HUES64 (cell line): ENCODE data around the gene NCK2.

Source experiments
- H3K27ac ChIP-seq: 2 replicates; pipeline ENCODE4 v1.7.0; 2013; ENCODE audit warnings: low read depth, low read length, inconsistent platforms
- H3K27me3 ChIP-seq: 2 replicates; pipeline ENCODE4 v1.6.1; 2013; ENCODE audit warnings: mild to moderate bottlenecking, low read length; ENCODE audit not compliant: insufficient read depth
- H3K36me3 ChIP-seq: 2 replicates; pipeline ENCODE4 v1.6.1; 2013; ENCODE audit warnings: mild to moderate bottlenecking, low read length; ENCODE audit not compliant: insufficient read depth
- H3K4me1 ChIP-seq: 2 replicates; pipeline ENCODE4 v1.6.1; 2013; ENCODE audit warnings: mild to moderate bottlenecking, low read length, moderate library complexity; ENCODE audit not compliant: insufficient read depth
- H3K4me3 ChIP-seq: 2 replicates; pipeline ENCODE4 v1.5.1; 2013; ENCODE audit warnings: mild to moderate bottlenecking, low read length, moderate library complexity
- H3K9ac ChIP-seq: 2 replicates; pipeline ENCODE4 v1.6.1; 2013; ENCODE audit warnings: mild to moderate bottlenecking, low read depth, low read length
- H3K9me3 ChIP-seq: 2 replicates; pipeline ENCODE4 v1.6.1; 2013; ENCODE audit warnings: low read depth, low read length; ENCODE audit not compliant: insufficient read depth
- WGBS: fragments of 150-250, 120-280 bp; methylation state at CpG from one replicate; pipeline ENCODE4 v1.1.7; 2013; ENCODE audit warnings: missing lambda C conversion rate; 5-methylcytosine and 5-hydroxymethylcytosine counted together

NCK2 gene

DNA sequence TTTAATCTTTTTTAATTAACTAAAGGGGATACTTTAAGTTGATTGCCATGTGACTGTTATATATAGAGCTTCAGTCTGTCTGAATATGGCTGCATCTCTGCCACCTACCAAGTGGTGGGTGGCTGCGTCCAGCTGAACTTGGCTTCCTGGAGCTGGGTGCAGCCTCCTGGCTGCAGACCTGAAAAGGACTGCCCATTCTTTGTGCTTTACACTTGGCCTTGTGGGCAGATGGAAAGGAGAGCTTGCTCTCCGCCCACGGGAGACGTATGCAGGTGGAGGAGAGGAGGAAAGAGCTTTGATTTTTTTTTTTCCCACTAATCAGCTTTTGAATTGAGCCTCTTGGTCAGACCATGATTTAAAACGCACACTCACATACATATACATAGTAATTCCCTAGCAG is 34.7 kb downstream of the NCK2 start:
- Histone ChIP-seq H3K27me3 (no peaks in the 10 kb centered on the region), H3K36me3 (no peaks in the 10 kb centered on the region), H3K9me3 (no peaks in the 10 kb centered on the region), H3K27ac (no peak overlapping the region), H3K4me3 (no peak overlapping the region), H3K9ac (no peak overlapping the region), H3K4me1 (peaks cover 19% of the 10 kb centered on the region)
- 80% methylated on average over 4 of the region's 5 CpGs for WGBS

DNA sequence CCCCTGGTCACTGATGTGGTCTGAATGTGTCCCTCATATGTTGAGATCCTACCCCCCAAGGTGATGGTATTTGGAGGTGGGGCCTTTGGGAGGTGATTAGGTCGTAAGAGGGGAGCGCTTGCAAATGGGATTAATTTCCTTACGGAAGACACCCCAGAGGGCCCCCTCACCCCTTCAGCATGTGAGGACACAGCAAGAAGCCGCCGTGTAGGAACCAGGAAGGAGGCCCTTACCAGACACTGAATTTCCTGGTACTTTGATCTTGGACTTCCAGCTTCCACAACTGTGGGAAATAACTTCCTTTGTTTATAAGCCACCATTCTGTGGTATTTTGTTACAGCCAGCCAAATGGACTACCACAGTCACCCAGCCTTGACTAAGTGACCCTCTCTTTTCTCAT is 35.9 kb downstream of the NCK2 start:
- peaks cover 12% of the 10 kb centered on the region for H3K4me1 ChIP-seq
- H3K27me3 ChIP-seq: no peaks in the 10 kb centered on the region
- H3K9me3 ChIP-seq: no peaks in the 10 kb centered on the region
- H3K9ac ChIP-seq: no peak overlapping the region
- 89% methylated on average over 5 of the region's 5 CpGs for WGBS
- no peaks in the 10 kb centered on the region for H3K36me3 ChIP-seq
- no peak overlapping the region for H3K4me3 ChIP-seq
- no peak overlapping the region for H3K27ac ChIP-seq

DNA sequence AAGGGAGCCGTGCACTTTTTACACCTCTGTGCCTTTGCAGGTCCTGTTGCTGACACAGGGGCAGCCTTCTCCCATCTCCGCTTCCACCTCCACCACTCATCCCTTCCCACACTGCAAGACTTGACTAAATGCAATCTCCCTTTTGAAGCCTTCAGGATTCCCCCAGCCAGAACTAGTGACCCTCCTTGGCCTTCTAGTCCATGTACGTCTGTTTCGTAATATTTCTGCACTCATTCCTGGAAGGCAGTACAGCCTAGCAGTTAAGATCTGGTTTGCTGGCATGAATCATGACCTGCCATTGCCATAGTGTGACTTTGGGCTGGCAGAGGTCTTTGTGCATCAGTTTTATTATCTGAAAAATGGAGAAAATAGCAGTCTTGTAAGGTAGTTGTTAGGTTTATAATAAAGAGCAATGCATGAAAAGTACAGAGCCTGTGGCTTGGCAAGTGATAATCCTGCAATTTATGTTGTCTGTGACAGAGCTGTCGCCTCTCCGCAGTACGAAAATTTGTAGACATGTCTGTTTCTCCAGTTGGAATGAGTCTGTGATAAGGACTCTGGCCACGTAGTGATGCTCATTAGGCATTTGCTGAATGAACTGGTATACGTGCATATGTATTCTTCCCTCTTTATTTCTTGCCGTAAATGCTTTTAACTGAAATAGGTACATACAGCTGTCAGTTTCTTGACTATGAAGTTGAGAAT is 36.7 kb downstream of the NCK2 start:
- Histone ChIP-seq H3K9ac (no peak overlapping the region), H3K9me3 (no peaks in the 10 kb centered on the region), H3K27me3 (no peaks in the 10 kb centered on the region), H3K36me3 (no peaks in the 10 kb centered on the region), H3K4me3 (no peak overlapping the region), H3K4me1 (peaks cover 5% of the 10 kb centered on the region; the same call in 1 of the 2 replicates), H3K27ac (no peak overlapping the region)
- 91% methylated on average over 10 of the region's 10 CpGs for WGBS

DNA sequence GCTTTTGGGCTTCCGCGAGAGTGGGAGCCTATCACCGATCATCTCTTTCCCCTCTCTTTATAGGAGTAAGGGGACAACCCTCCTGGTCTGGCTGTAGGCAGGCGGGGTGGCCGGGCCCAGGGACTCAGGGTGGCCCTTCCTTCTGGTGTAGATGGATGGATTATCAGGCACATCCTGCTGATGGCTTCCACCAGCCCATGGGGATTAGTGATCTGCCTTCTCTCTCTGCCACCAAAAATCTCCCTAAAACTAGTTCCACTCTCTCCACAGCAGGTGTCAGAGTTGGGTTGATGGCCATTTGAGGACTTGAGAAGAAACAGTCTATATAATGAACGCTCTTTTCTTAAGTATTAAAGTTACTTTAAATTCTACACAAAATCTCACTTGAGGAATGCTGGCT is 37.4 kb downstream of the NCK2 start:
- Histone ChIP-seq H3K27me3 (no peaks in the 10 kb centered on the region), H3K9ac (no peak overlapping the region), H3K27ac (no peak overlapping the region), H3K4me3 (no peak overlapping the region), H3K9me3 (no peaks in the 10 kb centered on the region), H3K36me3 (no peaks in the 10 kb centered on the region), H3K4me1 (peaks cover 5% of the 10 kb centered on the region; the same call in 1 of the 2 replicates)
- 95% methylated on average over 5 of the region's 6 CpGs for WGBS

DNA sequence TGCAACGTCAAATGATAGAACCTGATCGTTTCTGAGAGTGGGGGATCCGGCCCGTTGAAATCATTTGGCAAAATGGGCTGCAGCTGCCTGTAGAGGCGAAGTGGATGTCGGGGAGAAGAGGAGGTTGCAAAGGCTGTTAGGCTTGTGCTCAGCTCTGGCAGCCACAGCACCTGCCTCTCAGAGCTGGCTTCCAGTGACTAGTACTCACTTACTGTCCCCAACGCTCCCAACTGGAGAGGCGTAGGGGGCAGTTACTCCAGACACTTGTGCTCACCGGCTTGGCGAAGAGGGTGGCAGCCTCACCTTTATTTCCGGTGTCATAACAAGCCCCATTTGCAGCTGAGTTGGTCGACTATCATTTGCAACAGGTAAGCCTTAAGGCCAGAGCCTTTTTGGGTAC is 37.9 kb downstream of the NCK2 start:
- Histone ChIP-seq H3K9me3 (no peaks in the 10 kb centered on the region), H3K27ac (no peak overlapping the region), H3K4me1 (peaks cover 5% of the 10 kb centered on the region; the same call in 1 of the 2 replicates), H3K4me3 (no peak overlapping the region), H3K27me3 (no peaks in the 10 kb centered on the region), H3K36me3 (no peaks in the 10 kb centered on the region), H3K9ac (no peak overlapping the region)
- WGBS: 95% methylated on average over 12 of the region's 12 CpGs

DNA sequence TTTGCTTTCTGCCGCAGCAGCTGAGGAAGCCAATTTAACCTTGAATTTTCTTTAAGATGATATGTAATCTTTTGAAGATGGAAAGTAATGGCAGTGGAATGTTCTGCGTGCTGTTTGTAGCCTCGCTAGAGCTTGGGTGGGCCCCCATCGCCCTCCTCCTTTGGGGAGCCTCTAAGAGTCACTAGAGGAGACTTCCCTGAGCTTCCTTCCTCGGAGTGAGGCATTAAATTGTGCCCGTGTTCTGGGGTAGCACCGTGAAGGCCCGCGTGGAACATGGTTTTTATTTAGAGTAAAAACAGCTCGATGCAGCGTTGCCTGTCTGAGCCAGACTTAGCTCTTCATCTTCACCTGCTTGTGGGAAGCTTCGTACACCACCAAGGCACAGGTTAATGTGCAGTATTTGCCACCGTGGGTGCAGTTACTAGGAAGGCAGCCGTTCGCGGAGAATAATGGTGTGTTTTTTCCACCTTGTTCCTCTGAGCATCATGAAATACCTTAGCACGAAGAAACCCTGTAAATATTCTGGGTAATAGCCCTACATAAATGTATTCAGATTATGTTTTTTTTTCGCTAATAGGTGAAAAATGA is 38.5 kb downstream of the NCK2 start:
- Histone ChIP-seq H3K9me3 (no peaks in the 10 kb centered on the region), H3K27me3 (no peaks in the 10 kb centered on the region), H3K4me1 (peaks cover 6% of the 10 kb centered on the region; the same call in 1 of the 2 replicates), H3K4me3 (no peak overlapping the region), H3K27ac (no peak overlapping the region), H3K9ac (no peak overlapping the region), H3K36me3 (no peaks in the 10 kb centered on the region)
- 93% methylated on average over 17 of the region's 18 CpGs for WGBS

DNA sequence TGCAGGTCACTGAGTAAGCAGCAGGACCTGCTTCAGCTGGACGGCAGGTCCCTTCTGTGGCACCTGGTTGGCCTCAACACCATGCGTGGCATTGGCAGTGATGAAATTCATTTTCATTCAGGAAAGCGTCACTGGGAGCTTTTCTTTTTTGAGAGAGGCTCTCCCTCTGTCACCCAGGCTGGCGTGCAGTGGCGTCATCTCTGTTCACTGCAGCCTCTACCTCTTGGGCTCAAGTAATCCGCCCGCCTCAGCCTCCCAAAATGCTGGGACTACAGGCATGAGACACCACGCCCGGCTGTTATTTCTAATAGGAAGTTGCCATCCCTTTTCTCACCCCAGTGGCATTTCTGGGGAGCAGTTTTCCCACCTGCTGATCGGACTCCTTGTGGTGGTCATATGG is 39.3 kb downstream of the NCK2 start:
- H3K27me3 ChIP-seq: no peaks in the 10 kb centered on the region
- WGBS: 86% methylated on average over 10 of the region's 10 CpGs
- H3K9ac ChIP-seq: no peak overlapping the region

DNA sequence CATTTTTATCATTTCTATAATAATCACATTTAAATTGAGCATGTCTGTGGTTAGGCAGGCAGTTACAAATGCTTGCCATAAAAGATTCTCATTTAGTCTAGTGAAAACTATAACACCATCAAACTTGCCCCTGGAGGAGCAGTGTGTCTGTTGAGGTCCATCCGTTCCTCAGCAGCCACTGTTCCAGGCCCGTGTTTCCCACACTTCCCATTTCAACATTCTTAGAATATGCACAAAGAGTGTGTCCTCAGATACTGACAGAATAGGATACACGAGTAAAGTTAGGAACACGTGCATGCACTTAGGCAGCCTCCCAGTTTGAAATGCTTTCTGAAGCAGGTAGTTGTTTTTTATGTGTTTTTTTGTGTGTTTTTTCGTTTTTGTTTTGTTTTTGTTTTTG is 39.9 kb downstream of the NCK2 start:
- H3K27ac ChIP-seq: no peak overlapping the region
- no peaks in the 10 kb centered on the region for H3K9me3 ChIP-seq
- H3K36me3 ChIP-seq: no peaks in the 10 kb centered on the region
- H3K4me1 ChIP-seq: peaks cover 4% of the 10 kb centered on the region; the same call in 1 of the 2 replicates
- H3K9ac ChIP-seq: no peak overlapping the region
- 91% methylated on average over 5 of the region's 5 CpGs for WGBS
- no peaks in the 10 kb centered on the region for H3K27me3 ChIP-seq
- no peak overlapping the region for H3K4me3 ChIP-seq

More for the DNA sequence above, 39.3 kb downstream of the NCK2 start:
- H3K9me3 ChIP-seq: no peaks in the 10 kb centered on the region
- H3K4me3 ChIP-seq: no peak overlapping the region
- H3K27ac ChIP-seq: no peak overlapping the region
- no peaks in the 10 kb centered on the region for H3K36me3 ChIP-seq
- H3K4me1 ChIP-seq: peaks cover 8% of the 10 kb centered on the region; the same call in 1 of the 2 replicates

DNA sequence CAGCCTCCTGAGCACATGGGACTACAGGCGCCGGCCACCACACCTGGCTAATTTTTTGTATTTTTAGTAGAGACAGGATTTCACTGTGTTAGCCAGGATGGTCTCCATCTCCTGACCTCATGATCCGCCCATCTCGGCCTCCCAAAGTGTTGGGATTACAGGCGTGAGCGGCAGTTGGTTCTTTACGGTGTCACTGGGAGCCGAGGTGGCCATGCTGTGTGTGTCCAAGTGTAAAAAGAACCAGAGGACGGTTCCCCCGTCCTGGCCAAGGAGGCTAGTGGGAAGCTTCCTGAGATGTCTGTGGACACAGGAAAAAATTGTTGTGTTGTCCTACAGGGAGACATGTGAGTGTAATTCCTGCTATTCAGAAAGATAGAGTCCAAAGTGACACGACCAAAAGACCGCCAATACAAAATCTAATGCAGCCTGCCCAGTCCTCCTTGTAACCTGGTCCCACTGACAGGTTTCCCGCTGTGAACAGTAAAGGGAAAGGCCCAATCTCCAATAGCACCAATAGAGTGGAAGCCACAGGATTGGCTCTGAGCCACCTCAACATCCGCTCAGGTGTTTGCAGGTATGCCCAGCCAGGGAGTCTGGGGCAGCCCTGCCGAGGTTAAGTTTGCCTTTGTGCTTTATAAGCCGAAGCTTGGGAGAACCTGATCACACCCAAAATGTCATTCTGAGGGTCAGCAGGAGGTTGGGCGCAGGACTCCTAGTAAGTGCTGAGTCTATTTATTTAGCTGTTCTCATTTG is 40.6 kb downstream of the NCK2 start:
- H3K4me3 ChIP-seq: no peak overlapping the region
- H3K27ac ChIP-seq: no peak overlapping the region
- no peaks in the 10 kb centered on the region for H3K27me3 ChIP-seq
- no peaks in the 10 kb centered on the region for H3K36me3 ChIP-seq
- no peak overlapping the region for H3K9ac ChIP-seq
- H3K9me3 ChIP-seq: no peaks in the 10 kb centered on the region
- 95% methylated on average over 17 of the region's 17 CpGs for WGBS
- H3K4me1 ChIP-seq: peaks cover 7% of the 10 kb centered on the region

DNA sequence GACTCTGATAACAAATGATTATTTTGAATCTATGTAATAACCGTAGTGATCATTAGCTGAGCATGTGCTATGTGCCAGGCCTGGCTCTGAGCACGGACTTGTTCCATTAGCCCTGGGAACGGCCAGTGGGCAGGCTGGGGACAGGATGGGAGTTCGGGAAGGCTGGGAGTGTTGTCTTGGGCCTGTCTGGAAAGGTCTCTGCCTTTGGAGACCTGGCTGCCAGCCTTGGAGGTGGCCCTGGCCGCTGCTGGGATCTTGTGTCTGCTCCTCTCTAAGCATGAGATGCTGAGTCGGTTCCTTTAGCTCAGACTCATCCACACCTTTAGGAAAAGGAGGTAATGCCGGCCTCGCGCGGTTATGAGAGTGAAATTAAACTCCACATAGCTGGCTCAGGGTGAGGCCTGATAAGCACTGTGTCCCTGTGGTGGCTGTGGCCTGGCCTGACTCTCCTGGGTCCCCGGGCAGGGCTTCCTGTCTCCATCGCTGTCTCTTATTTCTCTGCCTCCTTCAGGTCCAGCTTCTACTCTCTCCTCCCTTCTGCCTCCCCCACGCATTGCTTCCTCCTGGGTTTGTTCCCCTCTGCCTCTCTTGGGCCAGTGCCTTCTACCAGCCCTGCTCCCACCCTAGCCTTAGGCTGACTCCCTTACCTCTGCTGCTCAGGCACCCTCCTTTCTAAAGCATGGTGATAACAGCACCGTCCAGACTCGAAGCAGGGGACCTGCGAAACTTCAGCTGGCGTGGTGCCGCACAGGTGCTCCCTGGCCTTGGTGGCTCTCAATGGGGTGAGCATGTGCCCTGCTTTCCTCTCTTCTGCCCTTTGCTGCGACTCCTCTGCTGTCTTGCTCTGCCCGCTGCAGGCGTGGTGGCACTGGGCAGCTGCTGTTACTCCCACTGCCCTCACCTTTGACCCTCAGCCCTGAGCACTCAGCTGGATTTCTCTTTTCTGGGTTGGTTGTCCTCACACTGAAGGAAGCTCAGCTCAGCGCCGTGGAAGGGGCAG is 41.8 kb downstream of the NCK2 start:
- Histone ChIP-seq H3K4me1 (peaks cover 7% of the 10 kb centered on the region; the same call in 1 of the 2 replicates), H3K9me3 (no peaks in the 10 kb centered on the region), H3K4me3 (no peak overlapping the region), H3K27ac (no peak overlapping the region), H3K27me3 (no peaks in the 10 kb centered on the region), H3K9ac (no peak overlapping the region), H3K36me3 (no peaks in the 10 kb centered on the region)
- 92% methylated on average over 23 of the region's 23 CpGs for WGBS
